Measurements from ENCODE around the gene LRRC2.

Gene LRRC2

DNA sequence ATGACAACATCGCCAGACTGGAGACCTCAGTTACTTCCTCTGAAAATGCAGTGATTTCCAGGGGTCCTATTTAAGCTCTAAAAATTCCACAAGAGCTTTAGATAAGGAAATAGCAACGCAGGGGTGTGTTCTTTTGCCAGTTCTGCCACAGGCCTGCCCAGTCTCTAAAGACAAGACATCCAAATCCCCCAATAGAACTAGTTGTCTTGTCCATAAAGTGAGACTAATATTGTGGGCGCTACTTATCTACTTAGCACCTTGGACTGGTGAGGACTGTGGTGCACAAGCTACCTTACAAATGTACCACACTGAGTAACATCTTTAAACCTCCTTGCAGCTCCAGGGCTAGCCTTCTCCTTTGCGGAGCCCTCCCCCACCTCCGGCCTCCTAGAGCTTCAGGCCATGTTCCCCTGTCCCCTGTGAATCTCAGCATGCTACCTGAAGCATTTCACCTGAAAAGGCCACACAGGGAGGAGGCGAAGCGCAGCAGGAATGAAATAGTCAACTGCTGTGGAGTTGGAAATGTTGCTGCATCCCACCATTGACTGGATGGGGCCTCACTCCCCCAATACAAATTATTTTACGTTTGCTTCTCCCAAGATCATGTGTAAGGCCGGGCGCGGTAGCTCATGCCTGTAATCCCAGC, 9.6 kb upstream of the LRRC2 start:
- Histone ChIP-seq H3K27ac (ENCODE audit: insufficient read depth in 1 of 2, low read depth in 1 of 2, low read length in 2 of 2, poor library complexity in 1 of 2, severe bottlenecking in 2 of 2) (no peak overlapping the region), H3K27me3 (replicated peaks in 2 of 5; ENCODE audit: control insufficient read depth in 4 of 5, insufficient read depth in 5 of 5, low read length in 4 of 5) (peaks cover 0 to 15% (median 0%) of the 10 kb centered on the region in 5 experiments), H3K9me3 (ENCODE audit: control extremely low read depth in 1 of 5, control insufficient read depth in 4 of 5, insufficient read depth in 2 of 5, low read depth in 1 of 5, low read length in 4 of 5) (peaks cover 0 to 1% (median 0%) of the 10 kb centered on the region in 5 experiments), H3K4me1 (ENCODE audit: control extremely low read depth in 1 of 4, control insufficient read depth in 4 of 4, insufficient read depth in 4 of 4, low read length in 3 of 4) (peaks cover 0 to 6% (median 2%) of the 10 kb centered on the region in 4 experiments), H3K36me3 (ENCODE audit: control insufficient read depth in 4 of 4, insufficient read depth in 4 of 4, low read length in 3 of 4) (no peaks in the 10 kb centered on the region), H3K4me3 (ENCODE audit: control insufficient read depth in 1 of 7, extremely low read depth in 1 of 7, insufficient read depth in 4 of 7, low read depth in 2 of 7, low read length in 6 of 7) (no peak overlapping the region)
- WGBS (ENCODE audit: insufficient coverage) = 98% methylated on average over 6 of the region's 11 CpGs
- POLR2A ChIA-PET = no interaction called here
- CTCF ChIA-PET = no interaction called here
- DNase-seq = no peak

- no peak for DNase-seq
- ChIA-PET CTCF (no interaction called here), POLR2A (no interaction called here)
- Histone ChIP-seq H3K27me3 (replicated peaks in 2 of 5; ENCODE audit: control insufficient read depth in 4 of 5, insufficient read depth in 5 of 5, low read length in 4 of 5) (peaks cover 0 to 15% (median 0%) of the 10 kb centered on the region in 5 experiments), H3K27ac (ENCODE audit: insufficient read depth in 1 of 2, low read depth in 1 of 2, low read length in 2 of 2, poor library complexity in 1 of 2, severe bottlenecking in 2 of 2) (no peak overlapping the region), H3K4me3 (ENCODE audit: control insufficient read depth in 1 of 7, extremely low read depth in 1 of 7, insufficient read depth in 4 of 7, low read depth in 2 of 7, low read length in 6 of 7) (no peak overlapping the region), H3K4me1 (ENCODE audit: control extremely low read depth in 1 of 4, control insufficient read depth in 4 of 4, insufficient read depth in 4 of 4, low read length in 3 of 4) (peaks cover 0 to 6% (median 2%) of the 10 kb centered on the region in 4 experiments), H3K36me3 (ENCODE audit: control insufficient read depth in 4 of 4, insufficient read depth in 4 of 4, low read length in 3 of 4) (no peaks in the 10 kb centered on the region), H3K9me3 (ENCODE audit: control extremely low read depth in 1 of 5, control insufficient read depth in 4 of 5, insufficient read depth in 2 of 5, low read depth in 1 of 5, low read length in 4 of 5) (peaks cover 0 to 1% (median 0%) of the 10 kb centered on the region in 5 experiments)
- 81% methylated on average over 4 of the region's 5 CpGs for WGBS (ENCODE audit: insufficient coverage)
Observed at GRCh38 chr3:46574881-46575576, 8.9 kb upstream of the LRRC2 start.

GRCh38 chr3:46574243-46574646, 8.1 kb upstream of the LRRC2 start:
- Histone ChIP-seq H3K27me3 (replicated peaks in 2 of 5; ENCODE audit: control insufficient read depth in 4 of 5, insufficient read depth in 5 of 5, low read length in 4 of 5) (peaks cover 0 to 15% (median 0%) of the 10 kb centered on the region in 5 experiments), H3K36me3 (ENCODE audit: control insufficient read depth in 4 of 4, insufficient read depth in 4 of 4, low read length in 3 of 4) (no peaks in the 10 kb centered on the region), H3K9me3 (ENCODE audit: control extremely low read depth in 1 of 5, control insufficient read depth in 4 of 5, insufficient read depth in 2 of 5, low read depth in 1 of 5, low read length in 4 of 5) (peaks cover 0 to 2% (median 0%) of the 10 kb centered on the region in 5 experiments), H3K4me1 (ENCODE audit: control extremely low read depth in 1 of 4, control insufficient read depth in 4 of 4, insufficient read depth in 4 of 4, low read length in 3 of 4) (peaks cover 0 to 6% (median 2%) of the 10 kb centered on the region in 4 experiments), H3K4me3 (ENCODE audit: control insufficient read depth in 1 of 7, extremely low read depth in 1 of 7, insufficient read depth in 4 of 7, low read depth in 2 of 7, low read length in 6 of 7) (no peak overlapping the region), H3K27ac (ENCODE audit: insufficient read depth in 1 of 2, low read depth in 1 of 2, low read length in 2 of 2, poor library complexity in 1 of 2, severe bottlenecking in 2 of 2) (no peak overlapping the region)
- CTCF ChIA-PET = no interaction called here
- DNase-seq = no peak
- WGBS (ENCODE audit: insufficient coverage) = 100% methylated on average over 1 of the region's 2 CpGs
- POLR2A ChIA-PET = no interaction called here

- H3K9me3 ChIP-seq (ENCODE audit: control extremely low read depth in 1 of 5, control insufficient read depth in 4 of 5, insufficient read depth in 2 of 5, low read depth in 1 of 5, low read length in 4 of 5) = peaks cover 0 to 2% (median 0%) of the 10 kb centered on the region in 5 experiments
- peaks cover 0 to 6% (median 2%) of the 10 kb centered on the region in 4 experiments for H3K4me1 ChIP-seq (ENCODE audit: control extremely low read depth in 1 of 4, control insufficient read depth in 4 of 4, insufficient read depth in 4 of 4, low read length in 3 of 4)
- peaks cover 0 to 15% (median 0%) of the 10 kb centered on the region in 5 experiments for H3K27me3 ChIP-seq (replicated peaks in 2 of 5; ENCODE audit: control insufficient read depth in 4 of 5, insufficient read depth in 5 of 5, low read length in 4 of 5)
- CTCF ChIA-PET = no interaction called here
- H3K4me3 ChIP-seq (ENCODE audit: control insufficient read depth in 1 of 7, extremely low read depth in 1 of 7, insufficient read depth in 4 of 7, low read depth in 2 of 7, low read length in 6 of 7) = no peak overlapping the region
- H3K36me3 ChIP-seq (ENCODE audit: control insufficient read depth in 4 of 4, insufficient read depth in 4 of 4, low read length in 3 of 4) = no peaks in the 10 kb centered on the region
- no peak for DNase-seq
- no peak overlapping the region for H3K27ac ChIP-seq (ENCODE audit: insufficient read depth in 1 of 2, low read depth in 1 of 2, low read length in 2 of 2, poor library complexity in 1 of 2, severe bottlenecking in 2 of 2)
- 70% methylated on average over 2 of the region's 4 CpGs for WGBS (ENCODE audit: insufficient coverage)
- POLR2A ChIA-PET = no interaction called here
Observed at GRCh38 chr3:46573701-46574100, 7.6 kb upstream of the LRRC2 start.

GRCh38 chr3:46571684-46572083, 5.6 kb upstream of the LRRC2 start:
- H3K27me3 ChIP-seq (replicated peaks in 2 of 5; ENCODE audit: control insufficient read depth in 4 of 5, insufficient read depth in 5 of 5, low read length in 4 of 5) = peaks cover 0 to 10% (median 0%) of the 10 kb centered on the region in 5 experiments
- peaks cover 0 to 3% (median 0%) of the 10 kb centered on the region in 4 experiments for H3K4me1 ChIP-seq (ENCODE audit: control extremely low read depth in 1 of 4, control insufficient read depth in 4 of 4, insufficient read depth in 4 of 4, low read length in 3 of 4)
- peaks cover 0 to 2% (median 0%) of the 10 kb centered on the region in 5 experiments for H3K9me3 ChIP-seq (ENCODE audit: control extremely low read depth in 1 of 5, control insufficient read depth in 4 of 5, insufficient read depth in 2 of 5, low read depth in 1 of 5, low read length in 4 of 5)
- no peak overlapping the region for H3K27ac ChIP-seq (ENCODE audit: insufficient read depth in 1 of 2, low read depth in 1 of 2, low read length in 2 of 2, poor library complexity in 1 of 2, severe bottlenecking in 2 of 2)
- WGBS (ENCODE audit: insufficient coverage) = 100% methylated on average over 1 of the region's 3 CpGs
- no peak for DNase-seq
- no peak overlapping the region for H3K4me3 ChIP-seq (ENCODE audit: control insufficient read depth in 1 of 7, extremely low read depth in 1 of 7, insufficient read depth in 4 of 7, low read depth in 2 of 7, low read length in 6 of 7)
- ChIA-PET POLR2A (interaction anchor here (1.0 kb wide), 1 partner anchor 11 kb away, joined by 3 read pairs; no protein-coding TSS in a partner anchor), CTCF (interaction anchor here (1.3 to 1.8 kb wide), 3 partner anchors 13 to 83 kb away, joined by 3 to 6 read pairs (median 5); no protein-coding TSS in a partner anchor)
- H3K36me3 ChIP-seq (ENCODE audit: control insufficient read depth in 4 of 4, insufficient read depth in 4 of 4, low read length in 3 of 4) = no peaks in the 10 kb centered on the region

DNA sequence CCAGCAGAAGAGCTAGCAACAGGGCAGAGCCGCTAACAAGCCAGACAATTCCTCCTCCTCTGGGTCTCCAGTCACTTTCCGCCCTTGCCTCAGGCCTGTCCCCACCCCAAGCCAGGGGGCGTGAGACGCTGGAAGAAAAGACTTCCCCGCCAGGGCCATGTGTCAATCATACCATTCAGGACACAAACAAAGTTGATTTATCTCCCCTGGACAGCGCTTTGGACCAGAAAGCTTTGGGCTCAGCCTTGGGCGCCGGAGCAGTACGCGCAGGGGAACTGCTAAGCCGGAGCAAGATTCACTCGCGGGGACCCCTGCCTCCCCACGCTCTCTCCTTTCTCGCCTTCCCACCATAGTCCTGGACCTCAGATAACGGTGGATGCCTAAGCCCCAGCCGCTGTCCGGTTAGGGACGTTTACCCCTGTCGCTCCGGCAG, 479 bp downstream of the LRRC2 start:
- peaks cover 0 to 3% (median 2%) of the 10 kb centered on the region in 5 experiments for H3K9me3 ChIP-seq (ENCODE audit: control extremely low read depth in 1 of 5, control insufficient read depth in 4 of 5, insufficient read depth in 2 of 5, low read depth in 1 of 5, low read length in 4 of 5)
- POLR2A ChIA-PET = no interaction called here
- DNase-seq = peak in 2 of 3 donors; percentile 15 to 29
- no peaks in the 10 kb centered on the region for H3K36me3 ChIP-seq (ENCODE audit: control insufficient read depth in 4 of 4, insufficient read depth in 4 of 4, low read length in 3 of 4)
- H3K27ac ChIP-seq (ENCODE audit: insufficient read depth in 1 of 2, low read depth in 1 of 2, low read length in 2 of 2, poor library complexity in 1 of 2, severe bottlenecking in 2 of 2) = no peak overlapping the region
- H3K4me1 ChIP-seq (ENCODE audit: control extremely low read depth in 1 of 4, control insufficient read depth in 4 of 4, insufficient read depth in 4 of 4, low read length in 3 of 4) = peaks cover 0 to 13% (median 10%) of the 10 kb centered on the region in 4 experiments
- 2% methylated on average over 16 of the region's 21 CpGs for WGBS (ENCODE audit: insufficient coverage)
- CTCF ChIA-PET = interaction anchor here (1.3 to 13.4 kb wide), 2 partner anchors 26 to 79 kb away, joined by 3 to 184 read pairs; no protein-coding TSS in a partner anchor
- H3K27me3 ChIP-seq (replicated peaks in 2 of 5; ENCODE audit: control insufficient read depth in 4 of 5, insufficient read depth in 5 of 5, low read length in 4 of 5) = peaks cover 0 to 28% (median 15%) of the 10 kb centered on the region in 5 experiments
- peak overlapping the region; percentile 55 to 84 (median 68) for H3K4me3 ChIP-seq (ENCODE audit: control insufficient read depth in 1 of 7, extremely low read depth in 1 of 7, insufficient read depth in 4 of 7, low read depth in 2 of 7, low read length in 6 of 7)

All from common myeloid progenitor, CD34-positive (primary cell).